GOT3 (cell line): ENCODE results near the gene KIF22.

Source experiments
- DNase-seq: peaks from one replicate; lab custom pipeline; 2025; ENCODE audit warnings: mixed read lengths; lab: John Stamatoyannopoulos, UW

KIF22 gene

DNA sequence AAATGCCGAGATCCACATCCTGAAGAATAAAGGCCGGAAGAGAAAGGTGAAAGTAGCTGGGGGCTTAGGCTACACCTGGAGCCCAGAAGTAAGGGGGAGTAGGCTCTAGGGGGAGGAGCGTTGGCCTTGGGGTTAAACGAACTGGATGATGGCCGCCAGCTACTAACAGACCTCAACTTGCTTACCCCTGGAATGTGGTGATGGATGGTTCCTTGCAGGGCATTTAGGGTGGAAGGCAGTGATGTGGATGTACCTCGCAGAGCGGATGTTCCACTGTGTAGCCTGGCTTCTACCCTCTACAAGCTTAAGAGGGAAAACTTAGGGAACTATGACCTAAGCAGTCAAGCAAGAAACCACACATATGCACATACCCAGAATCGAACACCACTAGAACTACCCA is 13.5 kb downstream of the KIF22 start:
- DNase-seq, result no peak

DNA sequence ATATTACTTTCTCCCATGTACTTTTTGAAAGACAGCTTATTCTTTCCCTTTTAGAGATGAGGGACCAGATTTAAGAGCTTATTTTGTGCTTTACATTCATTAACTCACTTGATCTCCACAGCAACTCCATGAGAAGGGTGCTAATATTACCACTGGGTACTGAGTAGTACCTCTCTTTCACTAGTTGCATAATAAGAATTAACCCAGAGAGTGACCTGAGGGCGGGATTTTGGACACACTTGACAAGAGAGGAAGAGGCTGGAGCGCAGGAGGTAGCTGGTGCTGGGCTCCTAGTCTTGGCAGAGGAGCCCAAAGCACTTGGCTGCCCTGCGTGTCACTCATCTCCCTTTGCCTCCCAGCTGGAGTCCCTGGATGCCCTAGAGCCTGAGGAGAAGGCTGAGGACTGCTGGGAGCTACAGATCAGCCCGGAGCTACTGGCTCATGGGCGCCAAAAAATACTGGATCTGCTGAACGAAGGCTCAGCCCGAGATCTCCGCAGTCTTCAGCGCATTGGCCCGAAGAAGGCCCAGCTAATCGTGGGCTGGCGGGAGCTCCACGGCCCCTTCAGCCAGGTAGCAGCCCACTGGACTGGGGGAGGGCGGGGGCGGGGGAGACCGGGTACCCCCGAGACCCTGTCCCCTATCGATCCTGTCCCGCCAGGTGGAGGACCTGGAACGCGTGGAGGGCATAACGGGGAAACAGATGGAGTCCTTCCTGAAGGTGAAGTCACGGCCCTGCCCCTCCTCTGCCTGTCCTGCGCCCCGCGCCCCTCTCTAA is 14.1 kb downstream of the KIF22 start:
- no peak for DNase-seq

DNA sequence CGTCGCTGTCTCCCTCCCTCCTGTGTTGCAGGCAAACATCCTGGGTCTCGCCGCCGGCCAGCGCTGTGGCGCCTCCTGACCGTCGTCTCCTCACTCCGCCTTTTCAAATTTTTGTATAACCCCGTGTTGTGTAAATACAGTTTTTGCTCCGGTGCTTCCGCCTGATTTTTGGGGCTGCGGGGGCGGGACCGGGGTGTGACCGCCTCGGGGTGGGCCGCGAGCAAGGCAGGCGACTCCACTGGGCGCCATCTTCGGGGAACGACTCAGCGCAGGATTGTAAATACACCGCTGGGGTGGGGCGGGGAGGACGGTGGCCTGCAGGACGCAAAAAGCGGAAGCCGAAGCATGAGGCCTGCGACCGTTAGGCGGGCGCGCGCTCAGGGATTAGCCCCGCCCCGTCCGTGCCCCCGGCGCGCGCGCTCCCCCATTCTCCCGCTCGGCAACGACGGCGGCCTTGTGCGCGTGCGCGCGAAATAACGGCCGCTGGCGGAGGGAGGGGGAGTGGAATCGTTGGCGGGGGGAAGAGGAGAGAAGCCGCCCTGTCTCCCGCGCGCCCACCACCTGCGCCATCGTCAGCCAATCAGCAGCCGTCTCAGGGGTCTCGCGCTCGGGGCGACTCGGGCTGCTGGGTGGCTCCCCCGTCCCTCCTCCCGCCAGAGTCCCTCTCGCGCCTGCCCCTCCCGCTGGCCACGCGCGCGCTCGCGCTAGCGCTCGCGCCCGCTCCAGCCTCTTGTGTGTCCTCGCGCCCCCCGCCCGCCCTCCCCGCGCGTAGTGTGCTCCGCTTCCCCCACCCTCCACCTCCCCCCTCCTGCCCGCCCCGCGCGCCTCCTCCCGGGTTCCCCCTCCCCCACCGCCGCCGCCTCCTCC is 14.9 kb downstream of the KIF22 start:
- peak; percentile 96 for DNase-seq

DNA sequence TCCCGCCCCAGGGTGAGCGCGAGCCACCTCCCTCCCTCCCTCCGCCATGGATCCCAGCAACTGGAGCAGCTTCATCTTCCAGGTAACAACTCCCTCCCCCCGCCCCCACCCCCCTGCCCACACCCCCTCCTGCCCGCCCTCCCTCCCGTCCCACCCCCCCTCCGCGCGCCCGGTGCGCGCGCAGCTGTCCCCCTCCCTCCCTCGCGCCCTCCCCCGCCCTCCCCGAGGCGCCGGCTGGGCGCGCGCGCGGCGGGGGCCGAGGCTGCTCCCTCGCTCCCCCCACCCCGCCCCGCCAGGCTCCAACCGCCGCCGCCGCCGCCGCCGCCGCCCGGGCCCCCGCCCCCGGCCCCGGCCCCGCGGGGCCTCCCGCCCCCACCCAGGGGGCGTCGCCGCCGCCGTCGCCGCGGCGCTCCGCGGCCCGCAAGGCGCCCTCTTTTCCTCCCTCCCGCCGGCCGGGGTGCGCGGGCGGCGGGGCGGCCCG is 15.6 kb downstream of the KIF22 start, which contains the start of gene MAZ:
Gene MAZ (plus strand): TSS at position 431 of the 481 bp plus-strand sequence. CDS start 173 bp downstream, outside the sequence.
- no peak for DNase-seq

DNA sequence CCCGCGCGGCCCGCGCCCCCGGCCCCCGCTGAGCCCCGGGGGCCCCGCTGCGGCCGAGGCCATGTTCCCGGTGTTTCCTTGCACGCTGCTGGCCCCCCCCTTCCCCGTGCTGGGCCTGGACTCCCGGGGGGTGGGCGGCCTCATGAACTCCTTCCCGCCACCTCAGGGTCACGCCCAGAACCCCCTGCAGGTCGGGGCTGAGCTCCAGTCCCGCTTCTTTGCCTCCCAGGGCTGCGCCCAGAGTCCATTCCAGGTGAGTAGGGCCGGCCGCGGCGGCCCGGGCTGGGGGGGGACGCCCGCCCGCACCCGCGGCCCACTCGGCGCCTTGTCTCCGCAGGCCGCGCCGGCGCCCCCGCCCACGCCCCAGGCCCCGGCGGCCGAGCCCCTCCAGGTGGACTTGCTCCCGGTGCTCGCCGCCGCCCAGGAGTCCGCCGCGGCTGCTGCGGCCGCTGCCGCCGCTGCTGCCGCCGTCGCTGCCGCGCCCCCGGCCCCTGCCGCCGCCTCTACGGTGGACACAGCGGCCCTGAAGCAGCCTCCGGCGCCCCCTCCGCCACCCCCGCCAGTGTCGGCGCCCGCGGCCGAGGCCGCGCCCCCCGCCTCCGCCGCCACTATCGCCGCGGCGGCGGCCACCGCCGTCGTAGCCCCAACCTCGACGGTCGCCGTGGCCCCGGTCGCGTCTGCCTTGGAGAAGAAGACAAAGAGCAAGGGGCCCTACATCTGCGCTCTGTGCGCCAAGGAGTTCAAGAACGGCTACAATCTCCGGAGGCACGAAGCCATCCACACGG is 16.3 kb downstream of the KIF22 start:
- no peak for DNase-seq

DNA sequence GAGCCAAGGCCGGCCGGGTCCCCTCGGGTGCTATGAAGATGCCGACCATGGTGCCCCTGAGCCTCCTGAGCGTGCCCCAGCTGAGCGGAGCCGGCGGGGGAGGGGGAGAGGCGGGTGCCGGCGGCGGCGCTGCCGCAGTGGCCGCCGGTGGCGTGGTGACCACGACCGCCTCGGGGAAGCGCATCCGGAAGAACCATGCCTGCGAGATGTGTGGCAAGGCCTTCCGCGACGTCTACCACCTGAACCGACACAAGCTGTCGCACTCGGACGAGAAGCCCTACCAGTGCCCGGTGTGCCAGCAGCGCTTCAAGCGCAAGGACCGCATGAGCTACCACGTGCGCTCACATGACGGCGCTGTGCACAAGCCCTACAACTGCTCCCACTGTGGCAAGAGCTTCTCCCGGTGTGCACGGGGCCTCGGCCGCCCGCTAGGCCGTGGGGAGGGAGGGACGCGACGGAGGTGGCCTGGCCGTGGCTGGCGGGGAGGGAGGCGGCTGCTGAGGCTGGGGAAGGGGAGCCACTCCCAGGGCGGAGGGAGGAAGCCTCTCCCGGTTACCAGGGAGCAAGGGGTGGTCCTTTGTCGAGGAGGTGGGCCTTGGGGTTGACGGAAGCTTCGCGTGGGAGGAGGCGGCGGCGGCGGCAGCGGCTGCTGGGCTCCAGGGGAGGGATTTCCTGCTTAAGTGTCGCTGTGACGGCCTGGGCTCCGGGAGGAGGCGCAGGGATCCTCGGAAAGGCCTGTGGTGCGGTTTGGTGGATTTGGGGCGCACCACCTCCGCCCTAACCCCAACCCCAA is 17.1 kb downstream of the KIF22 start:
- DNase-seq, result peak; percentile 85

DNA sequence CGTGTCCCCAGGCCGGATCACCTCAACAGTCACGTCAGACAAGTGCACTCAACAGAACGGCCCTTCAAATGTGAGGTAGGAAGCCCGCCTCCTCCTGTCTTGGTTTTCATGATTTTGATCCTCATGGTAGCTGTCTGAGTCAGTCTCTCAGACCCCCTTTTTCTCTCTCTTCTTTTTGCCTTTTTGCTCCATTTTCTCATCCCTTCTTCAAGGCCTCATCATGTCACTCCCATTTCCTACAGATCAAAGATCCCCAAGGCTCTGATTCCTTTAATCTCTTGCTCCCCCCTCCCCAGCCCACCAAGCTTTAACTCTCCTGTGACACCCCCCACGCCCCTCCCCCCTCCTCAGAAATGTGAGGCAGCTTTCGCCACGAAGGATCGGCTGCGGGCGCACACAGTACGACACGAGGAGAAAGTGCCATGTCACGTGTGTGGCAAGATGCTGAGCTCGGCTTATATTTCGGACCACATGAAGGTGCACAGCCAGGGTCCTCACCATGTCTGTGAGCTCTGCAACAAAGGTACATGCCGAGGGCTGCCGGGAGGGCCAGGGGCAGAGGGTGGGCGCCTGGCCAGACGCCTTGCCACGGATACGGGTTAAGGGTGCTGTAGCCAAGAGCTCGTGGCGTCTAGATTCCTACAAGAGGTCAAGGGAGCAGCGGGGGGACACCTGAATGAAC is 17.8 kb downstream of the KIF22 start:
- DNase-seq, result no peak

DNA sequence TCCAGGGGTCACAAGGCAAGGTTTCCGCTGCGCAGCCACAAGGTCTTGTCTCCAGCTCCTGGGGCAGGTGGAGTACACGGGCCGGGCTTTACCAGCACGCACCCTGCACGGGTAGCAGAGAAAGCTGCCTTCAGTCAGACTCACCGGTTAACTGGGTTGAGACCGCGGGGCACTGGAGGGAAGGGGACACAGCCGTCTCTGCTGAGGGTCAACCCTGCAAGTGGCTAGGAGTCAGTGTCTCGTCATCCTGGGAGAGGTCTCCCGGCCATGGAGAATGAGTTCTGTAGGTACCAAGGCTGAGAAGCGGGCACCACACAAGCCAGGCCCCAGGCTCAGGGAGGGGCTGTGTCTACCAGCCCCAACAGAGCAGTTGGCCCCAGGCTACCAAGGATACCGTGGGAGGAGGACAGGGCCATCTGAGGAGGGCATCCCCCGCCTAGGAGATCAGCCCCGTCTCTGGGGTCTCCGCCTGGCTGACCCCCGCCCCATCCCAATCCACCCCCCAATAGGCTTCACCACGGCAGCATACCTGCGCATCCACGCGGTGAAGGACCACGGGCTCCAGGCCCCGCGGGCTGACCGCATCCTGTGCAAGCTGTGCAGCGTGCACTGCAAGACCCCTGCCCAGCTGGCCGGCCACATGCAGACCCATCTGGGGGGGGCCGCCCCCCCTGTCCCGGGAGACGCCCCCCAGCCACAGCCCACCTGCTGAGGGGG is 18.6 kb downstream of the KIF22 start:
- DNase-seq, result no peak

DNA sequence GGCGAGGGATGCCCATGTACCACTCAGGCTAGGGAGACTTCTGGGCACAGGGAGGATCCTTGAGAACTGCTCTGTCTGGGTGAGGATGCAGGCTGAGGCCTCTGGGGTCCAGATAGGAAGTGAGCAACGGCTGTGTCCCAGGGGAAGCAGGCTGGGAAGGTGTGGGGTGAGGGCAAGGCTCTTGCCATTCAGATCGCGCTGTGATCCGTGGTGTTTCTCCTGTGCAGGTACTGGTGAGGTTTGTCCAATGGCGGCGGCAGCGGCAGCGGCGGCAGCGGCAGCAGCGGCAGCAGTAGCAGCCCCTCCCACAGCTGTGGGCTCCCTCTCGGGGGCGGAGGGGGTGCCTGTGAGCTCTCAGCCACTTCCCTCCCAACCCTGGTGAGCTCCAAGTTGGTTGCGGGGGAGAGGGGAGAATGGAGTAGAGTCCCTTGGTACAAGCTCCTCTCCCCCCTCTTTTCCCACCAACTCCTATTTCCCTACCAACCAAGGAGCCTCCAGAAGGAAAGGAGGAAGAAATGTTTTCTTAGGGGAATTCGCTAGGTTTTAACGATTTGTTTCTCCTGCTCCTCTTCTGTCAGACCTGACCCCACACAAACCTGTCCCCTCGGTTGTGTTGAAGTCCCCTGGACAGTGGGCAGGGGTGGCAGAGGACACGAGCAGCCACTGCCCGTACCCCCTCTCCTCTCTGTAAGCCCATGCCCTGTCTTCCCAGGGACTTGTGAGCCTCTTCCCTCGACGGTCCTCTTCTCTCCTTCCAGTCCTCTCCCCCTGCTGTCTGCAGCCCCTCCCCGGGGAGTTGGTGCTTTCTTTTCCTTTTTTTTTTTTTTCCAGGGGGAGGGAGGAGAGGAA is 19.5 kb downstream of the KIF22 start:
- DNase-seq, result no peak

DNA sequence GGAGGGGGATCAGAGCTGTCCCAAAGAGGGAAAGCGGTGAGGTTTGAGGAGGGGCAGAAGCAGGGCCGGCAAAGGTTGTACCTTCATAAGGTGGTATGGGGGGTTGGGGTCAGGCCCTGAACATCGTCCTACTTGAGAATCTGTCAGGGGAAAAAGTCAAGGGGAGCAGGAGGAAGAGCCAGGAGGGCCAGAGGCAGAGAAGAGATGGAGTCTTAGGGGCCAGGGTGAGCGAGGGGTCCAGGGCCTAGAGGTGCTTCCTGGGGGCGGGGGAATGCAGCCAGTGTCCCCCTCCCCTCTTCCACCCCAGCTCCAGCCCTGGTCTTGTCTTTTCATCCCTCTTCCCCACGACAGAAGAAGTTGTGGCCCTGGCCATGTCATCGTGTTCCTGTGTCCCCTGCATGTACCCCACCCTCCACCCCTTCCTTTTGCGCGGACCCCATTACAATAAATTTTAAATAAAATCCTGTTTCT is 20.2 kb downstream of the KIF22 start:
- DNase-seq, result no peak

DNA sequence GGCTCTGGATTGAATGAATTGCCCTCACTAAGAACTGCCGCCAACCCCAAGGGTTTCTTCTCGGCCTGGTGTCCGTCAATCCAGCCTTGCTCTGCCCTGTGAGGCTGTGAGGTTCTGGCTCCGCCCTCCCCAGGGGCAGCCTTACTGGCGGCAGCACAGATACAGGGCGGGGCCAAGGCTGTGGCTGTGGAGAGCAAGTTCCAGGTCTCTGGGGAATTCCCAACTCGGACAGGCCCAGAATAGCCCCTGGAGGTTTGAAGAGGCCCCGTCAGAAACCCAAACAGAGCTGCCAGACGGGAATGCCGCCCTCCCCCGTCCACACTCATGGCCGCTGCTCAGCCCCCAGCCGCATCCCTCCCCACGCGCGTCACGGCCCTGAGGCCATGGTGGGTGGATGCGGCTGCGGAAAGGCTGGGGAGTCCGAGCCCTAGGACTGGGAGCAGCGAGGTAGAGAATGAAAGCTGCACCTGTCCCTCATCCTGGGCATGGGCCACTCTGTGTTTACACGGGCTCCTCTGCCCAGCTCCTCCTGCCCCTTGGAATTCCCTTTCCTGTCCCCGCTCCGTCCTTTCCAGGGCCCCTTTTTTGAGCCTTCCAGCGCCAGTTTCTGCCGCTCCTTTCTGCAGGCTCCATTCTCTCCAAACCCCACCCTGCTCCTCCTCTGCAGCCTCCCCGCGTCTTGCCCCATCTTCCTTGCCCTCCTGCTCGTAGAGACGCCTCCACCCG is 20.8 kb downstream of the KIF22 start:
- DNase-seq, result peak; percentile 76

DNA sequence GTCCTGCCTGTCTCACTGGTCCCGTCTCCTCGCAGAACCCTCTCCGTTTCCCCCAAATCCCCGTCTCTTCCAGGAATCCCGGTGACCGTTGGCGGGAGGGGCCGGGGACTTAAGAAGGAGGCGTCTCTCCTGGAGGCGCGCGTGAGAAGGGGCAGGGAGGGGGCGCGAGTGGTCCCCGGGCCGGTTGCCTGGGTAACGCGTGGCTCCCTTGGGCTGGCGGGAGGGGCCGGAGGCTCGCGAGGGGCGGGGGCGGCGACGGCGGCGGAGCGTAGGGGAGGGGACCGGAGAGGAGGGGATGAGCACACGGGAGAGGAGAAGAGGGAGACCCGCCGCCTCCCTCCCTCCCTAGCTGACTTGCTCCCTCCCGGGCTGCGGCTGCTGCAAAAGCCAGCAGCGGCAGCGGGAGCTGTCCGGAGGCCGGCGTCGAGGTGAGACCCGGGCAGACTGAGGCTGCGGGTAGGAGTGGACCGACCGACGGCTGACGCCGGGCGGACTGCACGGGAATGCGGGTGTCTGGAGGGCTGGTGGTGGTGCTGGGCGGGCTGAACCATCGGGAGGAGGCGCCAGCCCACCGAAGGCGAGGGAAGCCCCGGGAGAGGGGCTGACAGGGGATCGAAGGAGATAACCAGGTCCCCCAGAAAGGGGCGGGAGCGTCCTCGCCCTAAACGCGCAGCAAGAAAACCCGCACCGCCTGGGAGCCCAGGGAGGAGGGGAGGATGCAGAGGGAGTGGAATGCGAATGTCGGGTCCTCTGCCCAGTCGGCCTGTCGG is 21.5 kb downstream of the KIF22 start, which contains the start of gene PRRT2:
Gene PRRT2 (plus strand): TSS at position 298 of the 770 bp plus-strand sequence. CDS start 862 bp downstream, outside the sequence.
- DNase-seq, result no peak

DNA sequence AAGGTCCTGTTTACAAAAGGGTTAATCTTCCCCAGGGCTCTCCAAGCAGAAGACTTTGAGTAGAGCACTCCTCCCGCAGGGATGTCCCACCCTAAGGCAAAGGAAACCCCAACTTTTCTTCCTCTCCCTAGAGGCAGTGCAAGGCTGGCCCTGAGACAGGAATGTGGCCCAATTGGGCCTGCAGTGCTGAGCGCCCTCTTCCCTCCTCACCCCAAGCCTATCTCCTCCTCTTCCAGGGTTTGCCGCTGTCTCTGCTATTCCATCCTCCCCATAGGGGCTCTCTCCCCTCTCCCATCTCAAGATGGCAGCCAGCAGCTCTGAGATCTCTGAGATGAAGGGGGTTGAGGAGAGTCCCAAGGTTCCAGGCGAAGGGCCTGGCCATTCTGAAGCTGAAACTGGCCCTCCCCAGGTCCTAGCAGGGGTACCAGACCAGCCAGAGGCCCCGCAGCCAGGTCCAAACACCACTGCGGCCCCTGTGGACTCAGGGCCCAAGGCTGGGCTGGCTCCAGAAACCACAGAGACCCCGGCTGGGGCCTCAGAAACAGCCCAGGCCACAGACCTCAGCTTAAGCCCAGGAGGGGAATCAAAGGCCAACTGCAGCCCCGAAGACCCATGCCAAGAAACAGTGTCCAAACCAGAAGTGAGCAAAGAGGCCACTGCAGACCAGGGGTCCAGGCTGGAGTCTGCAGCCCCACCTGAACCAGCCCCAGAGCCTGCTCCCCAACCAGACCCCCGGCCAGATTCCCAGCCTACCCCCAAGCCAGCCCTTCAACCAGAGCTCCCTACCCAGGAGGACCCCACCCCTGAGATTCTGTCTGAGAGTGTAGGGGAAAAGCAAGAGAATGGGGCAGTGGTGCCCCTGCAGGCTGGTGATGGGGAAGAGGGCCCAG is 22.4 kb downstream of the KIF22 start:
- no peak for DNase-seq

DNA sequence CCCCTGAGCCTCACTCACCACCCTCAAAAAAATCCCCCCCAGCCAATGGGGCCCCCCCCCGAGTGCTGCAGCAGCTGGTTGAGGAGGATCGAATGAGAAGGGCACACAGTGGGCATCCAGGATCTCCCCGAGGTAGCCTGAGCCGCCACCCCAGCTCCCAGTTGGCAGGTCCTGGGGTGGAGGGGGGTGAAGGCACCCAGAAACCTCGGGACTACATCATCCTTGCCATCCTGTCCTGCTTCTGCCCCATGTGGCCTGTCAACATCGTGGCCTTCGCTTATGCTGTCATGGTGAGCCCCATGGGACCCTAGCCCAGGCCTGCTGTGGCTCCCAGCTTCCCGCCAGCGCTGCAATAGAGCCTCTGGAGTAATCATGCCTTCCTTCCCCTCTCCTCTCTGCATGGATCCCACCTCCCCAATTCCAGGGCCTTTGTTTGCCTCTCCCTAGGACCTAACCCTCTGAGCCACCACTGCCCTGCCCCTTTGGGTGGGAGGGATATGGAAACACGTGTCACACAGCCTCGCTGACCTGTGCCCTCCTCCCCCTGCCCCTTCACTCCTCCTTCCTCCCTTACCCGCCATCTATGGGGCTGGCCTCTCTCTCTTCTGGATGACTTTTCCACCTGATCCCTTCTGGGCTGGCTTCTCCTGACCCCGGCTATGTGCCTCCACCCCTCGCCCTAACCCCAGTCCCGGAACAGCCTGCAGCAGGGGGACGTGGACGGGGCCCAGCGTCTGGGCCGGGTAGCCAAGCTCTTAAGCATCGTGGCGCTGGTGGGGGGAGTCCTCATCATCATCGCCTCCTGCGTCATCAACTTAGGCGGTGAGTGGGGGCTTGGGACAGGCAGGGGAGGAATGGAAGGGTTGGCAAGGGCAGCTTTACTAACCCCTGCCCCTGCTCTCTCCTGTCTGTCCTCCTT is 23.4 kb downstream of the KIF22 start:
- DNase-seq, result no peak

DNA sequence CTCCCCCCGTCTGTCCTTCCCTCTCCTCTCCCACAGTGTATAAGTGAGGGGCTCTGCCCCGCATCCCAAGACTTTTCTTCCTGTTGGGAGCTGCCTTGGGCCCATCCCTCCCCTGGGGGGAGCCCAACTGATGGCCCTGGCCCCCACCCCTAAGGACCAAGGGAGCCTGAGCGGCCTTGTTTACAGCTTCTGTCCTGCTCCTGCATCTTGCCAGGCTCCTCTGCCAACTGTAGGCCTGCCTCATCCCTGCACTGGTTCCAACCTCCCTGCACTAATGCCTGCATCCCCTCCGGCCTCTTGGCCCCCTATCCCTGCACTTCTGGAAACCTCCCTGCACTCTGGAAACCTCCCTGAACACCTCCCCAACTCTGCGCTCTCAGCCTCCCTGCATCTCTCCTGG is 24.0 kb downstream of the KIF22 start:
- DNase-seq, result no peak
